Osteocyte (in vitro differentiated cells): ENCODE measurements around the gene WDFY3. TPM values are rescaled to one million over a fixed set of nuclear protein-coding genes. Genes with fewer than 3 reads are reported as not detected.

ENCODE experiments used
- DNase-seq: peaks from one replicate; pipeline ENCODE4 v3.0.0; 2021; ENCODE audit warnings: mixed read lengths; ENCODE audit not compliant: unreplicated experiment; ENCODE audit errors: extremely low spot score
- H3K27ac Mint-ChIP-seq: one replicate; pipeline ENCODE4 v1.8.0; 2021; ENCODE audit warnings: mild to moderate bottlenecking, mixed read lengths; ENCODE audit not compliant: unreplicated experiment
- H3K27me3 Mint-ChIP-seq: one replicate; pipeline ENCODE4 v1.8.0; 2021; ENCODE audit warnings: mixed read lengths; ENCODE audit not compliant: unreplicated experiment
- H3K36me3 Mint-ChIP-seq: one replicate; pipeline ENCODE4 v1.8.0; 2021; ENCODE audit warnings: mixed read lengths; ENCODE audit not compliant: unreplicated experiment
- H3K4me1 Mint-ChIP-seq: one replicate; pipeline ENCODE4 v1.8.0; 2021; ENCODE audit warnings: mixed read lengths; ENCODE audit not compliant: unreplicated experiment
- H3K4me3 Mint-ChIP-seq: one replicate; pipeline ENCODE4 v1.8.0; 2021; ENCODE audit warnings: mild to moderate bottlenecking, moderate library complexity, mixed read lengths; ENCODE audit not compliant: unreplicated experiment
- H3K9me3 Mint-ChIP-seq: one replicate; pipeline ENCODE4 v1.8.0; 2021; ENCODE audit warnings: mixed read lengths; ENCODE audit not compliant: unreplicated experiment
- CTCF ChIP-seq: fragments of 200-600 bp; sonication (generic); IDR thresholded peaks from 2 replicates; pipeline ENCODE4 v1.5.0; 2021; ENCODE audit warnings: antibody characterized with exemption, mild to moderate bottlenecking, moderate library complexity
- total RNA-seq: library from RNA; stranded (reverse); gene quantifications from 2 replicates; pipeline ENCODE4 v1.2.1, GENCODE V29; 2021

The WDFY3 gene
- total RNA-seq, 1 donor from 2014 or later: 91.4 TPM

- Mint-ChIP-seq H3K36me3 (peaks cover 60% of the 10 kb centered on the region), H3K27me3 (no peaks in the 10 kb centered on the region), H3K9me3 (peaks cover 7% of the 10 kb centered on the region), H3K4me3 (no peak overlapping the region), H3K4me1 (no peaks in the 10 kb centered on the region), H3K27ac (no peak overlapping the region)
- DNase-seq: no peak
- no peak for TF ChIP-seq CTCF
Observed at GRCh38 chr4:84706286-84706685, 260.2 kb downstream of the WDFY3 start.

- peaks cover 3% of the 10 kb centered on the region for H3K4me1 Mint-ChIP-seq
- H3K27ac Mint-ChIP-seq: no peak overlapping the region
- TF ChIP-seq CTCF: no peak
- no peak for DNase-seq
- H3K36me3 Mint-ChIP-seq: peaks cover 54% of the 10 kb centered on the region
- no peak overlapping the region for H3K4me3 Mint-ChIP-seq
- no peaks in the 10 kb centered on the region for H3K27me3 Mint-ChIP-seq
- H3K9me3 Mint-ChIP-seq: no peaks in the 10 kb centered on the region
Observed at GRCh38 chr4:84699001-84699671, 267.4 kb downstream of the WDFY3 start.

- no peak overlapping the region for H3K4me3 Mint-ChIP-seq
- no peak for TF ChIP-seq CTCF
- DNase-seq: no peak
- no peaks in the 10 kb centered on the region for H3K27me3 Mint-ChIP-seq
- peaks cover 3% of the 10 kb centered on the region for H3K4me1 Mint-ChIP-seq
- H3K36me3 Mint-ChIP-seq: peaks cover 55% of the 10 kb centered on the region
- no peaks in the 10 kb centered on the region for H3K9me3 Mint-ChIP-seq
- H3K27ac Mint-ChIP-seq: no peak overlapping the region
Observed at GRCh38 chr4:84697615-84698201, 268.8 kb downstream of the WDFY3 start.

- no peak for DNase-seq
- Mint-ChIP-seq H3K4me3 (no peak overlapping the region), H3K27me3 (no peaks in the 10 kb centered on the region), H3K4me1 (peaks cover 3% of the 10 kb centered on the region), H3K27ac (no peak overlapping the region), H3K9me3 (no peaks in the 10 kb centered on the region), H3K36me3 (peaks cover 54% of the 10 kb centered on the region)
- TF ChIP-seq CTCF: no peak
Observed at GRCh38 chr4:84697159-84697558, 269.3 kb downstream of the WDFY3 start.

GRCh38 chr4:84691800-84692199 lies 274.7 kb downstream of the WDFY3 start:
- no peaks in the 10 kb centered on the region for H3K27me3 Mint-ChIP-seq
- no peak for TF ChIP-seq CTCF
- H3K4me1 Mint-ChIP-seq: peaks cover 32% of the 10 kb centered on the region
- H3K27ac Mint-ChIP-seq: no peak overlapping the region
- H3K4me3 Mint-ChIP-seq: no peak overlapping the region
- no peak for DNase-seq
- H3K36me3 Mint-ChIP-seq: peaks cover 67% of the 10 kb centered on the region
- H3K9me3 Mint-ChIP-seq: no peaks in the 10 kb centered on the region
